HG03342 (cell line): ENCODE data around the gene DCLK1.
A peak's percentile ranks its signal among the peaks of the same experiment; 100 is the strongest.

Source experiments
- ATAC-seq: cut with Tn5 transposase; IDR thresholded peaks from one replicate; pipeline ENCODE4 v1.9.1; 2021; ENCODE audit warnings: mild to moderate bottlenecking, moderate library complexity; ENCODE audit not compliant: unreplicated experiment

DCLK1 gene

DNA sequence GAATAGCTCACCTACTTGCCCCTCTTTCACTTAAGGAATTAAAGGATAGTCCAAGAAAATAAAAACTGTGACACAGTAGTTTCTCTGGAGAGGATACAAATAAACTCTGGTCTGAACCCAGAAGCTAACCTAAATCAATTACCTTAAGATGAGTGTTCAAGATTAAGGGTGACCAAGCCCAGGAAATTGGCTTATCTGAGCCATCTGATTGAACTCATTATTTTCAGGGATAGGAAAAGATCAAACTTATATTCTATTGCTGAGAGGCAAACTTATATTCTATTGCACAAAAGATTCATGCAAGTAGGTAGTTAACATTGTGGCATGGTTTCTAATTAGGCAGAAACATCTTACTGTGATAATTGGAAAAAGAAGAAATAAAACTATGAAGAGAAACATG lies 175.1 kb downstream of the DCLK1 start:
- no peak for ATAC-seq

DNA sequence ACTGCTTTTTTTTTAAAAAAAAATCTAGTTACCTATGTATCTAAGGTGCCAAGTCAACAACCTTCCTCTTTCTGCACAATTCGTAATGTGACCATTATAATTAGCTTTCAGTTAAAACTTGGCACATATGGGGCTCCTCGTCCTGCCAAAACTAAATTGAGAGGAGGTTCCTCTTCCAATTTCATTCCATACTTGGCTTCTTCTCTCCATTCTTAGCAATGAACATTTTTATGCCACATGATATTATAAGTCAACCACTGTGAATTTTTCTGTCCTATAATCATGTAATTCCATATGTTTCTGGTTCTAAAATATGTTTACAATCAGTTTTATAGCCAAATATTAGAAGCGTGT lies 177.0 kb downstream of the DCLK1 start:
- ATAC-seq = no peak

DNA sequence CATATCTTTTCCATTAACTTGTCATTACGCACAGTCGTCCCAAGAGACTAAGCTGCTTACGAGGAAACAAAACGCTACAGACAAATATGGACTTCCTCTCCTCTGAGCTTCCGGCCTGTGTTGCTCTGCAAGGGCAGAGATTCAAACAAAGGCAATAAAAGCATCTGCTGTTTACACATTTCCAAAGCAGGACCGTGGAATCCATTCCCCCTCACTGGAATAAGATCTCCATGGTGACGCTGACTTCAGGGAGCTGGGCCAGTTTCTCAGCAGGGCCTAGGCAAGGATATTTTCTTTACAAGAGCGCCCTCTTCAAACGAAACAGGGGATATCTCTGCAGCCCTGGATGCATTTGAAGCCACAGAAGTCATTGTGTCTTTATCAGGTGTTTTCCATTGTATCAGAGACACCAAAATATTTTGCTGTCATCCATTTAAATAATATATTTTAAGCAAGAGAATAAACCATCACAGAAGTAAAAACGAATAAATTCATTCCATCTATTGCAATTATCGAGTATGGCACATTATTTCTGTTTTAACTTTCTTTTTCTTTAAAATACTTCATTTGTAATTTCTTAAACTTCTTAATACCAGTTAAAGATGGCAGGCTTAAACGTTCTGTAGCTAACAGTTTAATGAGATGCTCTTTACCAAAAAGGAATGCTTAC lies 177.5 kb downstream of the DCLK1 start:
- peak; percentile 69 for ATAC-seq

DNA sequence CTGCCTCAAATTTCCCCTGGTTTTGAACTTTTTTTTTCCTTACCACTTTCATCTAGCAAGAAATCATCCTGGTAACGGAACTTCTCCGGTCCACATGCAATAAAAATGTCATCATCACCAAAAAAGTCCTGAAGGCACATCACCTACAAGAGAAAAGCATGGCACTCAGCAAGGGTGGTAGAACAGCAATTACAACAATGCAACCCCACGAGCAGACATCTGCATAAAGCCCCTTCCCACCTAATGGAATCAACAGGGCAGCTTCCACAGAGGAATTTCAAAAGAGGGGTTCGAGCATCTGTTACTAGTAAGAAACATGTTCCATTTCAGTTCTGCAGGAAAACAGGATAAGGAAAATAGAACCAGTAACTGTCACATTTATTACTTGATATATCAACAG lies 183.9 kb downstream of the DCLK1 start:
- no peak for ATAC-seq

DNA sequence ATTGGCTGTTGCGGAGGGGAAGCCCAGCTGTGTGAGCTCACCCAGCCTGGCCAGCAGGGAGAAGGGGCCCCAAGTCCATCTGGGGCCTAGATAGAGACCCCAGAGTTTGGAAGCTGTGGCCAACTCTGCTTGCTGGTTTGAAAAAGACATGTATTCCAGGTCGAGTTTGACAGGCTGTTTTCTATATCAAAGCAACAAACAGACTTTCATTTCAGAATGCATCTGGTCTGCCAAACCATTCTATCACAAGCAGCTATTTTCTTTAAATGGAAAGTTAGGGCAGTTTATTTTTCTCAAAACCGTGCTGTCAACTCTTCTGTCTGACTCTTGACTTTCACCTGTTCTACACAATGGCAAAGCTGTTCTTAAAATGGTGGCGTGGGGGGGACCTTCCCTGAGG lies 185.8 kb downstream of the DCLK1 start:
- no peak for ATAC-seq

DNA sequence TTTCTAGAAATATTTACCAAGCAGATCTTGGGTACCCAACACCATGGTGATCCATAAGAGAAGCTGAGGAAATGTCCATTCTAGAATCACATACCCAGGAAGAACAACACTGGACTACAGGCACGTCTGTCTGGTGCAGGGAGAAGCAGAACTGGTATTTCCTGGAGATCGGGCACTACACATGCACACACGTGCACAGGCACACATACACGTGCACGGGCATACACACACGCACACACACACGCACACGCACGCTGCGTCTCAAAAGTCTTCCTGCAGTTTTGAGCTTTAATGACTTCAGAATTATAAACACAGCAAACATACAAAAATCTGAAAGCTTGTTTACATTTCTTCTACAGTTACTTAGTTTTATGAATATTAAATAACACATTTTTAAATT lies 189.8 kb downstream of the DCLK1 start:
- ATAC-seq = no peak

DNA sequence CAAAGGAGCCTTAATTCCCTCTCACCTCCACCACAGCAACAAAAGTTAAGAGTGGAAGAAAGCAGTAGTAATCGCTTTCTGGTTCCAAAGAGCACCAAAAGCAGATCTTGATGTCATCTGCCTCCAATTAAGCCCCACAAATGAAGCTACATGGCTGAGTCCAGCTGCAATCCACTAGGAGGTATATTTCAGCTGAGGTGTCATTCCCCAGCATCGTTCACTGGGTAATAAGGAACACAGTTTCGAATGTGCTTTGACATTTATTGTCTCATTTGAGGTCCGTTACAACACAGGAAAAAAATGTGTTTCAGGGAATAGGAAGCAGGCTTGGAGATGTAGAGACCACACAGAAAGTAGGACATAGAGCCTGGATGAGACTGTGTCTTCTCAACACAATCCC lies 190.4 kb downstream of the DCLK1 start:
- ATAC-seq = no peak

DNA sequence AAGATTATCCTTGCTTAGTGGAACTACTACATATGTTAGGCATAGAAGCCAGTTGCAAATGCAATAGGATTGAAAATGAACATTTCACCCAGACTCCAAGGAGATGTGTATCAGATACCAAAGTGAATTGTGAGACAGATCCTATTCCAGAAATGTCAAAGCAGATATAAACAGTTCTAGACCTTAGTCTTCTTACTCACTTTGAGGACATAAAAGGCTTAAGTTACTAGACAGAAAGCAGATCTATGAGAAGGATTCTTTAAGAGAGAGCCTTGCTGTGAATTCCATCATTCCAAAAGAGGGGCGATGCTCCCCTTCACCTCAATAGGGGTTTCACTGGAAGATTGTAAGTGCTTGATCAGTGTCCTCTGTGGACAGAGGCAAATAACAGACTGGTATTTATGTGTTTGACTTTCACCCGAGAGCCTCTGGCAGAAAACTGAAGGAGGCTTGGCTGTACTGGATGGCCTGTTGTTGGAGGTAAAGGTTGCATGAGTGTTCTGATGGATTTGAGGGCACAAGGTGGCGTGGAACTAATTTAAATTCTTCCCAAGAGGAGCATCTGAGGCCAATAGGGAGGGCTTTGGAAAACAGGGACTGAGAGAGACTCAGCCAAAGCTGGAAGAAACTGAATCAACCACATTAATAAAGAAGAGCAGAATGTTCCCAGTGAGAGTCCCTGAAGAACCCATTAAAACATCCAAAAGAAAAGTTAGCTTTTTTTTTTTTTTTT lies 194.8 kb downstream of the DCLK1 start:
- ATAC-seq = no peak

DNA sequence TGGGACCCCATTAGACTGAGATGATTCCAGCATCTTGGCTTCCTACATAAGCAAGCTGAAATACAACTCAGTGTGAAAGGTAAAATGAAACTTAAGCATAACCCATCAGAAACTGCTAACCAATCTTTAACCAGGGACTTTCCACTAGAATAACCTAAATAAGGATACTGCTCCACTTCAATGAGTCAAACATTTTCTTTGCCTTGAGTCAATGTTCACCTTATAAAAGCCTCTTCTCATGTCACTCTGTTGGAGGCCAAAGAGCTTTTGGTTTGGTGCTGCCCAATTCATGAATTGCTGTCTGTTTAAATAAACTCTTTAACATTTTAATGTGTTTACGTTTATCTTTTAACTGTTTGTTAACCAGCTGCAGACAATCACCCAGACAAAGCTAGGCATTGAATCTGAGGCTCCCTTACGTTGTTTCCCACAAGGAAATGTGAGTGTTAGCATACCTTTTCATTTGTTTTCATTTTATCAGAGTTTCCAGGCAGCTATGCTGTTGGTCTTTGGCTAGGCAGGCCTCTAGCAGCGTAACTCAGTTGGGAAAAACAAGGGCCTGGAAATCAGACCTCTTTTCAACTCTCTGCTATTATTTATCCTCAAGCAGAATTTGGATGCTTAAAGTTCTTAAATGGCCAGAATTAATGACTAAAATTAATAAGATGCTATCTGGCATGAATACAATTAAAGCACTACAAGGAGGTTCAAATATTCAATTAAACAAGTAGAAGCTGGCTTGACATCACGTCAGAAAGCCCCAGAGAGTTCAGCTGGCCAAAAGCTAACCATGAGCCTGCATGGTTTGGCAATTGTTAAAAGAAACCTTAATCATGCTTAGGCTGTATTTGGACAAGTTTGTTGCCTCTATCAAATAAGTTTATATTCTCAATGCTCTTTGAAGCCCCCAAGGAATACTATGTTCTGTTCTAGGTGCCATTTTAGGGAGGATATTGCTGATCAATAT lies 200.2 kb downstream of the DCLK1 start:
- peak; percentile 86 for ATAC-seq

DNA sequence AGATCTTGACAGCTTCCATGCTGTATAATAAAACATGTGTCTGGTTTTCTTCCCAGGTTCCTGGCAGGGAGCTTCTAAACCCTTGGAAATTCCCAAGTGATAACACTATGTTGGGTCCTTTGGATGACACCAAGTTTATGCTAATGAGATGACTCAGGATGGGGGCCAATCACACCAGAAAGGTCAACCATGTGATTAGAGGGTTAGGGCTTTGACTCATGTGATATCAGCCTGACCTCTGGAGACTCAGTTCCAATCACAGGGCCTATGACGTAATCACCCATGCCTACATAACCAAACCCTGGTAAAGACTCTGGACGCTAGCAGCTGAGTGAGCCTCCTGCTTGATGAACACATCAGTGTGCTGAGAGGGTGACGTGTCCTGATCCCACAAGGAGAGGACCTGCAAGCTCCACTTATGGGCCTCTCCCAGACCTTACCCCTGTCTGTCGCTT lies 203.6 kb downstream of the DCLK1 start:
- ATAC-seq = no peak

DNA sequence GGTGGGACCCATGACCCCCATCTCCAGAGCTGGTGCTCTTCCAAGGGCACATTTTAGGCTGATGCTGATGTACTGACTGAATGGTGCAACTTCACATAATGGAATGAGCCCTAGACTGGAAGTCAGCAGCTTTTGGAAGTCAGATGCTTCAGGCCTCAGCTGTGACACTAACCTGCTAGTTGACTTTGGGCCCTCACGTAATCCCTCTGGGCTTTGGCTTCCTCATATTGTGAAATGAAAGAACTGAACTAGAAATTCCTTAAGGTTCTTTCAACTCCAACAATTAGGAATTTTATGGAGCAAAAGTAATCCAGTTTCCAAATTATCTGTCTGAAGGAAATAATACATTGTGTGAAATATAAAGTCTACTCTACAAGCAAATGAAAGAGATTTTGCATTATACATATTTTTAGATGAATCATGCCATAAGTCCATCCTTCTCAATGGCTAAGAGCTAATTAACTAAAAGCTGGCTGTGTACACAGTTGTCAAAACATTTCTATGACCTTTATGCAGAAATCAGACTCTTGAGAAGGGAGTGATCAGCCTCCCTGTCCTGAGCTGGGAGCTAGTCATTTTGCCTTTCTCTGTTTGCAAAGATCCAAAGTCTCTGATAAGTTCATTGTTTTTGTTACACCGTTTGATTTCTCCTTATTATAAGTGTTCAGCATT lies 204.2 kb downstream of the DCLK1 start:
- no peak for ATAC-seq

DNA sequence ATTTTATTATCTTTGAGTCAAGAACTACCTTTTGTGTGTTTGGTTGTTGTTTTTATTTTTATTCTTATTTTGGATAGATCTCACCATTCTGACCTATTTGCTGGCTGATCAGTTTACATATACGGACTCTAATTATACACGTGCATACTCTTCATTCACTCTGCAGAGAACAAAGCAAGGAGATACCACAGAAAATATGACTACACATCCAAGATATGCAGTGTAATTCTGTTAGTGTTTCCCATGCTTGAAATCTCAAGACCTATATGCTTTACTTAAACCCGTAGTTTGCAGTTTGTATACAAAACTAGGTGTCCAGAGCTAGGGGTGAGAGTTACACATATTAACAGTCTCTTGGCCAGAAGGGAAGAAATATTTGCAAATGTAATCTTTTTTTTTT lies 205.5 kb downstream of the DCLK1 start:
- ATAC-seq = no peak

DNA sequence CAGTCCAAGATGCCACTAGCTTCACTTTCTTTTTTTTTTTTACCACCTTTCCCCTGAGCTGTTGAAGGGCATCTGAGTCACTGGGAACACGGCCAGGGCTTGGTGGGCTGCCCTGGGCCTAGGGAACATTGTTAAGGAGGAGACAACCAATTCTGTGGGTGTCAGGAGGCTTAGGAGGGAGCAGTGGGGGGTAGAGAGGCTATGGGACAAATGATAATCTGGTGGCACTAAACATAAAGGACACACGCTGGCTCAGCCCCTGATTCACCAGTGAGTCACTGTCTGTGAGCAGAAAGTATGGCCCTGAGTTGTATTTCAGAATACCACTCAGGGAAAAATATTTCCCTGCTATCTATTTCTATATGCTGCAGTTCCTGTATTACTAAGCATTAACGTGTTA lies 207.8 kb downstream of the DCLK1 start:
- no peak for ATAC-seq

DNA sequence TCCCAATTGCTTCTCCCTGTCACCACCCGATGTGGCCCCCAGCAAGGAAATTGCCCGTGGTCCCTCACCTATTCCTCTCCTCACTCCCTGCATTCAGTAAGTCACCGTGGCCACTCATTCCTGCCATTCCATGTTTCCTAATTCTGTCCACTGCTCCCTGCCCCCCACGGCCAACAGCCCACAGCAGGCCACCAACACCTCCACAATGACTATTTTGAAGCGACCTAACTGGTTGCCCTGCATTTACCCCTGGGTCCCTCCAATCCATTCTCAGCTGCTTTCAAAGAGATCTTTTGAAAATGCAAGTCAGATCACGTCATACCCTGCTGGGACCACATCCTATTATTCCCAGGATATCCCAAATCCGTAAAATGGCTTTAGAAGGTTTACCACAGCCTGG lies 210.4 kb downstream of the DCLK1 start:
- no peak for ATAC-seq

DNA sequence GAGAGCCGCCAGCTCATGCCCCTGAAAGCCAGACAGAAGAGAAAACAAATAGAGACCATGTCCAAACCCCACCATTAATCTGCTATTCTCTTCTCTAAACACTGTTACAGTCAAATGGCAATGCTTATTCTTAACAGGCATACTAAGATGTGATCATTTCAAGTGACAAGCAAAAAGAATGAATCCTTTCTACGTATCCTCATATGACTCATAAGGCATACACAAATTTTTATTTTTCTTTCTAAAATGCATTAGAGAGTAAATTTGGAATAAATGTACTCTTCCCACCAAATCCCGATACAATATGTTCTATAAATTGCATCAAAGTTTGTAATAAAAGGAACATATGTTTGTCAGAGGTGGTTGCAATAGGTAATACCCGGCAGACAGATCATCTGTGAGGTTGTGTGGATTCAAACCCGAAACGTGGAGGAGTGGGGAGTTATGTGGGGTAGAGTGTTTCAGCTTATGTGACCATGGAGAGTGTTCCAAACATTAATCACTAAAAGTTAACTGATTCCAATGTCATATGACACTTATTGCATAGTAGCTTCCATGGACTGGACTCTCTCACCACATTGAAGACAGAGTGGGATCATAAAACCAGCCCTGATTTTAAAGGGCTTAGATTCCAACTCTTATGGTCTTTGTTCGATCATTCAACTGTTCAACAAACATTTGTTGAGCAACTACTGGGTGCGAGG lies 213.1 kb downstream of the DCLK1 start:
- no peak for ATAC-seq

DNA sequence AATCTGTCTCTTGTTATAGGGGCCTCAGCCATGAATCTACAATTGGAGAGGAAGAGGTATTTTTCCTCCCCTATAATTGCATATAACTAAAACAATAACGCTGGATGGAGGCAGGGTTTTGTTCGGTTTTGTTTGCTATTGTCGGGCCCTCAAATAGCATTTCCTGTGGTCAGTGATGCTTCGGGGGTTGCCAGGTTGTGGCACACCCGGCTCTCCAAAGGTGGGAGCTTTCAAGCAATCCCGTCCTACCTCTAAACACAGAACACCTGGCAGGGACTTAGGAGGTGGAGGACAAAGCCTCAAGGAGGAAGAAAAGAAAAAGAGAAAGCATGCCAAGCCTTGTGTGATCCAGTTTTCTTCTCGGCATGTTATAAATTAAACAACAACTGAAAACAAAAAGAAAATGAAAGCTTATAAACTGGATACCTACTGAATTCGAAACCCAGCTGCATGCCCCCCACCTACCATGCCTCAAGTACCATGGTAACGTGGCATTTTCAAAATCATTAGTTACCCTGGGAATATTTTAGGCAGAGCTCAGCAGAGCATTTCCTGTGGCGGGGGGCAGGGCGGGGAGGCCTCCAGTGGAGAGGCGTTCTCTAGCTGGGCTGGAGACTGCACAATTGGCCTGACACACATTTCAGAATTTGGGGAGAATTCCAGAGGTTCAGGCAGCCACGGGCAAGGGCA lies 213.8 kb downstream of the DCLK1 start:
- no peak for ATAC-seq

DNA sequence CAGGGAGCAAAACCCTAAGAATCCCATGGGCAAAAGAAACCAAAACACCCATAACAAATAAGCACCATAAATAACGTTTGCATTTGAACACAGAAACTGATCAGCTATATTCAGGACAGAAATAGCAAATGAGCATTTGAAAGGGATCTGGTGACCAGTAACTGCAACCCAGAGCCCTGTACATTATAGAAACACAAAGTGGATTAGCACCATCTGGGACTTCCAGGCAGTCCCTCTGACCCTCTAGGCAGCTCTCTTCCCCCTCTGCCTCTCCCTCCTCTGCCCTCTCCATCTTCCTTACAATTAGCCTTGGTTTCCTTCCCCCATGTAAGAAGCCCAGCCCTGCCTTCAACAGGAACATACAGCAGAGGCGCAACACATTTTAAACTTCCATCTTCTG lies 215.0 kb downstream of the DCLK1 start:
- no peak for ATAC-seq

DNA sequence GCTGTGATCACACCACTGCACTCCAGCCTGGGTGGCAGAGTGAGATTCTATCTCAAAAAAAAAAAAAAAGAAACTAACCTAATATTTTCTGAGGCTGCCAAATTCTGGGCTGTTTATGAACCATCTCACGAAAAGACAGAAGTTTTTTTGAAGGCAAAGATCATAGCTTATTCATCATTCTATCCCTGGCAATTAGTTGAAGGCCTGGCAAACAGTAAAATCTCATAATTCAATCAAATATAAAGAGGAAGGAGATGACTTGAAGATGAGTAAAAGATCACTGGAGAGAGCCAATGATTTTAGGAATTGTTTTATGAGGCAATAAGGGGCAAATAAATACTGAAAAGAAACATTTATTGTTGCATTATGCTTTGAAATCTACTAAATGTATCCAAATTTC lies 216.5 kb downstream of the DCLK1 start:
- no peak for ATAC-seq

DNA sequence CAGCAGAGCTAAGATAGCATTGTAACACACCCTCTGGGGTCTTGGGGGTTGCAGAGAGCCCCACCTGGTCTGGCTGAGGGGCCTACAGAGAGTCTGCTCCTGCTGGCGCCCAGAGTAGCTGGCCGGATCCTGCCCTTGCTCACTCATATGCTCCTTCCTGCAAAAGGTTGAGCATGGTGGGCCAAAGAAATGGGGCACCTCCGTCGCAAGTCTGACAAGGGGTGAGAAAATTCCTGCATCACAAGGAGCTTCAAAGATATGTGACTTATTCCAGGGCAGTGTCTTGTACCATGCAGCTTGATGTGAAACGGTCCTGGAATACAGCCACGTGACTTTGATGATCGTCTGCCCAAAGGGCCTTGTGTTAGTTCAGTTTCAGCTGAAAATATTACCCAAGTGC lies 218.3 kb downstream of the DCLK1 start:
- no peak for ATAC-seq
